Central memory CD8-positive, alpha-beta T cell (primary cell): Measurements from ENCODE around the gene S1PR4.

Experiments
- ATAC-seq: fragments of 150-1000 bp; cut with Tn5 transposase; replicated peaks from 2 replicates; pipeline ENCODE4 v1.10.0; 2022; ENCODE audit warnings: mild to moderate bottlenecking, moderate FRiP score, moderate number of reproducible peaks; ENCODE audit not compliant: poor library complexity, severe bottlenecking; ENCODE audit errors: extremely low read depth
- DNase-seq, 2 donors: peaks; one replicate each; pipeline ENCODE4 v3.0.0; 2021; ENCODE audit warnings: low spot score in 2 of 2
- H3K27ac Mint-ChIP-seq: one replicate; pipeline ENCODE4 v1.8.0; 2022; ENCODE audit warnings: low read depth, mild to moderate bottlenecking, moderate library complexity, mixed read lengths
- H3K27me3 Mint-ChIP-seq: one replicate; pipeline ENCODE4 v1.8.0; 2022; ENCODE audit warnings: mixed read lengths
- H3K36me3 Mint-ChIP-seq: one replicate; pipeline ENCODE4 v1.8.0; 2022; ENCODE audit warnings: mild to moderate bottlenecking, moderate library complexity, mixed read lengths; ENCODE audit not compliant: insufficient read depth
- H3K4me1 Mint-ChIP-seq: one replicate; pipeline ENCODE4 v1.8.0; 2022; ENCODE audit warnings: mixed read lengths
- H3K4me3 Mint-ChIP-seq: one replicate; pipeline ENCODE4 v1.8.0; 2022; ENCODE audit warnings: mild to moderate bottlenecking, moderate library complexity, mixed read lengths
- H3K9me3 Mint-ChIP-seq: one replicate; pipeline ENCODE4 v1.8.0; 2022; ENCODE audit warnings: mixed read lengths

The S1PR4 gene

DNA sequence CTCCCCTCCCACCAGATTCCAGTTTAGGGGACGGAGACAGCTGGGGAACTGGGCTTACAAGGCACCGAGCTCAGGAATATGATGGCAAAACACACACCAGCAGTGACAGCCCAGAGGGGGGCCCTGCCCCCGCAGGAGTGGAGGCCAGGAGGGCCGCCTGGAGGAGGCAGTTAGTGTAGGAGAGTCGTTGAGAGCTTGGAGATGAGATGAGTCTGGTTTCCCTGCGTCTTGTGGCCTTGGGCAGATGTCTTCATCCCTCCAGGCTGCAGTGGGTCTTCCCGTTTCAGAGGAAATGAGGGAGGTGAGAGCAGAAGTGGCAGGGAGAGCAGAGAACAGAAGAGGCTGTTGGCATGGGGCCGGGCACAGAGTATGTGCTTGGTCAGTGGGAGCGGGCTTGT, 50.8 kb downstream of the S1PR4 start:
- peaks cover 35% of the 10 kb centered on the region for H3K27me3 Mint-ChIP-seq
- no peak overlapping the region for H3K4me3 Mint-ChIP-seq
- no peak overlapping the region for H3K27ac Mint-ChIP-seq

More for the DNA sequence above, 50.8 kb downstream of the S1PR4 start:
- Mint-ChIP-seq H3K4me1 (no peaks in the 10 kb centered on the region), H3K36me3 (peaks cover 5% of the 10 kb centered on the region), H3K9me3 (no peaks in the 10 kb centered on the region)
- DNase-seq (no peak), ATAC-seq (no peak)
